NCI-H2171 treated with DMSO at 0.1 percent for 48 hours (cell line): ENCODE measurements around the gene DCAKD.

ENCODE experiments used
- DNase-seq: peaks from one replicate; lab custom pipeline; 2025; lab: John Stamatoyannopoulos, UW

Gene DCAKD

DNA sequence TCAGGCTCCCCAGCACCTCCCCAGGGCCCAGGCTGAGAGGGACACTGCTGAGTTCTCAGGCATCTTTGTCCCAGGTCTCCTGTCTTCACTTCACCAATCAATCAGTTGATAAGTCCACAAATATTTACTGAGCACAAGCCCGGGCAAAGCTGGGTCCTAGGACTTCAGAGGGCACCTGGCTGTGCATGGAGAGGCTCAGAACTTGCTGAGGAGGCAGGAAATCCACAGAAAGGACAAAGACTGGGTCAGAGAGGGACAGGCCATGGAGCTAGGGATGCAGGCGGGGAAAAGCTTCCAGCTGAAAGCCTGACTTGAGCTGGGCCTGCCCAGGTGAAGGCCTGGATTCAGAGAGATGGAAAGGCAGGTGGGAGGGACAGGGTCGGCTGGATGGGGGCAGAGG lies 50.1 kb downstream of the DCAKD start:
- DNase-seq = no peak

DNA sequence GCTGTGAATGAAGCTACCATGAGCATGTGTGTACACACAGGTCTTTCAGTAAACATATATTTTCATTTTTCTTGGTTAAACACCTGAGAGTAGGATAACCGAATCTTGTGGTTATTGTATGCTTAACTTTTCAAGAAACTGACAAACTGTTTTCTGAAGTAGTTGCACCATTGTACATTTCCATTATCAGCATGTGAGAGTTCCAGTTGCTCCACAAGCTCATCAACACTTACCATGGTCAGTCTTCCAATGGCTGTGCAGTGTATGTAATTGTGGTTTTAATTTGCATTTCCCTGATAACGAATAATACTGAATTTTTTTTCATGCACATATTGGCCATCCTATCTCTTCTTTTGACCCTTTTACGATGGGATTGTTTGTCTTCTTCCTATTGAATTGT lies 52.0 kb downstream of the DCAKD start:
- no peak for DNase-seq

DNA sequence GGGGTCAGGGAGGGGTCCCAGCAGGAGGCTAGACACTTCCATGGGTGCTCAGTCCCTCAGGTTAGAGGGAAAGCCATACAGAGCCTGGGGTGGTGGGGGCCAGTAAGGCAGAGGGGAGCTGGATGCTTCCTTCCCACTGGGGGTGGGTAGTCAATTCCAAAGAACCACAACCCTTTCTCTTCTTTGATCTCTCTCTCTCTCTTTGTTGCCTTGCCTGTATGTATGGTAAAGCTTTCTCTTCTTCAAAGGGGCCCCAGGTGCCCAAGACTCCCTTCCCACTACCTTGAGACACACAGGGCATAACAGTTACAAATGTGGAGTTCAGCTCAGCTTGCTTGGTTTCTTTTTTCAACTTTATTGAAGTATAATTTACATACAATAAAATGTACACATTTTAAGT lies 52.8 kb downstream of the DCAKD start:
- DNase-seq = no peak

DNA sequence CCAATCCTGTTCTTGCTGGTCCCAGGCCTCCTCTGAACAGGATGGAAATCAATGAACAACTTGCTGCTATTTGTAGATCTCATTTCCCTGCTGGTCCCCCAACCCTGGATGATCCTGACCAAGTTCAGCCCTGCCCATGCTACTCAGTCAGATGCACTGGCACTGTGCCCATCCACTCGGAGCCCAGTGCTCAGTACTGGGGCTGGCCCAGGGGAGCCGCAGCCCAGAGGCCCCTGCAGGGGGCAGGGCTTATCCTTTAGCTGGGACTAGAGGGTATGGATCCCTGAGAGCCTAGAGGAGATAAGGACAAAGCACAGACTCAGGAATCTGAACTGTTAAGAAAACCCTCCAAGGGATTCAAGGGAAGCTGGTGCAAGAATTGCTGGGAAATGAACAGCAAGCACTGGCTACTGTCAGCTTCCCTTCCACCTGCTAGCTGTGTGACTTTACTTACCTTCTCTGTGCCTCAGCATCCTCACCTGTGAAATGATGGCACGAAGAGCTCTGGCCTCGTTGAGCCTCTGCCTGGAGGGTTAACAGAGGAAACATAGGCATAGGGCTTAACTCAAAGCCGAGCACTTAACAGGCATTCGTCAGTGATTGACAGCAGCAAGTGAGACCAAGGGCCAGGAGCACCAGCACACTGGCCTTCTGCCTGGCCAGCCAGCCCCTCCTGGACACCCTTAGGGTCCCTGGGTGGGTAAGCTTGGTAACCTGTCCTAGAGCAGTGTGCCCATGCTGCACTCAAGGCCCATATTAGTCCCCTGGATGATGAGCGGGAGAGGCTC lies 53.5 kb downstream of the DCAKD start:
- DNase-seq = peak; percentile 52

DNA sequence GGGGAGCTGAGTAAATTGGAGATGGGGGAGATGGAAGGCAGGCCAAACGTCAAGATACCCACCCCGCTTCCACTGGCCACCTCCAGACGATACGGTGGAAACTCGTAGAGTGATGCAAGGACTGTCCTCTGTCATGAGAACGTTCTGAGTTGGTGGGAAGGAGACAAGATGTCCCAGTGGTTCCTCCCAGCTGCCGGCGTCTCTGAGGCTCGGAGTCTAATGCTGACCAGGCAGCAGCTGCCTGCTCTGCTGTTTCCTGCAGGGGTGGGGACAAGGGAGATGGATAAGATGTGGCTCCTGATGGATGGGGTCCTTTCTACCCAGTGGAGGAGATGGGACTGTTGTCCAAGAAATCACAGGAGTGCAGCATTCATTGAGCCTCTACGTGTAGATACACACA lies 55.1 kb downstream of the DCAKD start:
- no peak for DNase-seq

DNA sequence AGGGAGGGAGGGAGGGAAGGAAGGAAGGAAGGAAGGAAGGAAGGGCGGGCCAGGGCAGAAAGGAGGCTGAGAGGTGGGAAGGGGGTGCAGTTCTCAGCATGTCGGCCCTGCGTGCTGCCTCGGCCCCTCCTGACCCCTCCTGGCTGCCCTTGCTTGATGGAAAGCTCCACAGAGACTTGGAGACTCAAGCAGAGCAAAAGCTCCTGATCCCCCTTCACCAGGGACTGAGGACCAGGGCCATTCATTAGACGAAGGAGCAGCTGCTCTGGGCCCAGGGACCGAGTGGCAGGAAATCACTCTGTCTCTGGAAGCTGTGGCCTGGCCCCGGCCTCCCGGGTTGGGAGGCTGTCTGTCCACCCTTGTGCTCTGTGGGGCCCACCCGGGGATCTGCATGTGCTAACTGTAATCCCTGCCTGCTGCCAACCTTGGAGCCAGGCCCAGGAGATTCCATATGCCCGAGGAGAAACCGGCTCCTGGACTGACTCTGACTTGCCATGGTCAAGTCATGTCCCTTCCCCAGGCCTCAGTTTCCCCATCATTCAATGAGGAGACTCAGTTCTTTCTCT lies 55.9 kb downstream of the DCAKD start:
- DNase-seq = no peak

DNA sequence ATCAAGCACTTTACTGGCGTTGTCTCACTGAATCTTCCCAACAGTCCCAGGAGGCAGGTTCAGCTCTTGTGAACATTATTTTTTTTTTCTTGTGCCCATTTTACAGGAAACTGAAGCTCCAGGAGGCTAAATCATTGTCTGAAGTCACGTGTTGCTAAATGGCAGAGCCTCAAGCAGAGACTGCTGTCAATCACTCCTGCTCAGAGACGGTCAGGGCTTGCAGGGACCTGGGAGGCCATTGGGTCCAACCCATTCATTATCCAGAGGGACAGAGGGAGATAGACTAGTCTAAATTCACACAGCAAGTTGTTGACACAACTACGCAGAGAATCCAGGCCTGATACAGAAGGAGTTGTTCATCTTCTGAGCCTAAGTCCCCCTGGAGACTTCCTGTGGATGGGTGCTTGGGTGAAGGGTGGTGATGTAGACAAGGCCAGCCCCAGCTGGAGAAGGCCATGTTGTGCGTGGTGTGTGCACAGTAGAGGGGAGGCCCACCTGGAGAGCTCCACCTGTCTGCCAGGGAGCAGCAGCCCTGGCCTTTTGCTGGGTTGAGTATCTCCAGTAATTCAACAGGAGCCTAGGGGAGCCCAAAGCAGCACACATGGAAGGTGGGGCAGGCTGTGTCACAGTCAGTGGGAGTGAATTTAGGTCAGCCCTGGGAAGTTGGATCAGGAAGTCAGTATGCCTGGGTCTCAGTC lies 59.0 kb downstream of the DCAKD start:
- peak; percentile 18 for DNase-seq

DNA sequence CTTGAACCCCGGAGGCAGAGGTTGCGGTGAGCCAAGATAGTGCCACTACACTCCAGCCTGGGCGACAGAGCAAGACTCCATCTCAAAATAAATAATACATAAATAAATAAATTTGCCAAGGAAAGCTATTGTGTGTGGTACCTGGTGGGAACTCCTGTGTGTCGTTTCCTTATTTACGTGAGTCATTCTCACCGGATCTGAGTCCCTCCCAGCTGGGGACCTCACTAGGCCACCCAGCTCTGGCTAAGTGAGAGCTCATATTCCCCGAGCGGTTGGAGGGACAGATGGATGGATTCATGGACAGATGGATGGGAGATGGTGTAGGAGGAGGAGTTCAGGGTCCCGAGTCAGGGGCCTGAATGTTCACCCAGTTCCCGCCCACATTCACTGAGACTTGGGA lies 60.4 kb downstream of the DCAKD start:
- DNase-seq = peak; percentile 75

DNA sequence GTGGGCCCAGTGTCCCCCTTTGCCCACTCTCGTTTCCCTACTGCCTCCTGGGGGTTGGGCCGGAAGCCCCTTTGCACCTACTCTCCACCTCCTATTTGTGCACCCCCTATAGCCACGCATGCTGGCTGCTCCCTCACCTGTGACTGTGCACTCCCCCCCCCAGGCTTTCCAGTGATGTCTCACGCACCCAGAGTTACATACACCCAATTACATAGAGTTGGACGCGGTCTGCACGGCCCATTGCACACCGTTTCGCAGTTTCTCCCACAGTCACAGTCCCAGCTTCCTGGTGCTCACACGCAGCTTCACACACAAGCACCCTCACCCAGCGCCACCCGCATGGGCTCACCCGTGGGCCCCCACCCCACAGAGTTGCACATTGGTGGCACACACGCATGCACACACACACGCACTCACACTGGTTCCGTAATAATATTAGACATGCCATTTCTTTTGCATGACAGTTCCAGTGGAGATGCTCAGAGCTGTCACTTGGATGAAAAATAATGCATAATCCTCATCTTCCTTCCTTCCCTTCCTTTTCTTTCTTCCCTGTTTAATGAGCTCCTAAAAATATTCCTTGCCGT lies 61.8 kb downstream of the DCAKD start:
- no peak for DNase-seq

DNA sequence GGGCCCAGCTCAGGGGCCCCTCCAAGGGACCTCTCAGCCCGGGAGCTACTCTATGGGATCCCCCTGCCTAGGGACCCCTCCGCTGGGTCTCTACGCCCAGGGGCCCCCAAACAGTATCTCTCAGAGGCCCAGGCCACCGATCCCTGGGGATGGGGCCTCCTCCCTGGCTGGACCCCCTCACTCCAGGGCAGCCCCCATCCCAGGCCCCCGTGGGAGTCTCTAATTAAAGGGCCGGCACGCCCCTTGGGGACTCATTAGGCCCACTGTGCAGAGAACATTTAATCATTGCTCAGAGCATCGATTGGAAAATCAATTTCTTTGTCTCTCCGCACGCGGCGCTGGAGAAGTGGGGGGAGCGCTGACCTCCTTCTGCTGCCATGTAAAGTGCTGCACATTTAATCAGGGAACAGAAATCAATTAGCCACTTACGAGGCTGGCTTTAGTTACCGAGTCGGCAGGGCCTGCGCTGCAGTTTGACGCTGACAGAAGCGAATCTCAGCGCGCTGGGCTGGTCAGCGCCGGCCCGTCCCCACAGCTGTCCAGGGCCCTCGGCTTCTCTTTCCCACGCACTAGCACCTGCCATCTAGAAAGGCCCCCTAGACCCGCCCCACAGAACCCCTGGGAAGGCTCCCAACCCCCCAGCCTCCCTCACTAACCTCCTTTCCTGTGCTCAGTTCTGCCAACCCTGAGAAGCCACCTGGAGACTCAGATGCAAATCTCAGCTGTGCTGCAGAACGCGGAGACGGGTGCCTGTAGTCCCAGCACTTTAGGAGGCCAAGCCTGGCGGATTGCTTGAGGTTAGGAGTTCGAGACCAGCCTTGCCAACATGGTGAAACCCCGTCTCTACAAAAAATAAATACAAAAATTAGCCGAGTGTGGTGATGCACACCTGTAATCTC lies 63.1 kb downstream of the DCAKD start:
- no peak for DNase-seq

DNA sequence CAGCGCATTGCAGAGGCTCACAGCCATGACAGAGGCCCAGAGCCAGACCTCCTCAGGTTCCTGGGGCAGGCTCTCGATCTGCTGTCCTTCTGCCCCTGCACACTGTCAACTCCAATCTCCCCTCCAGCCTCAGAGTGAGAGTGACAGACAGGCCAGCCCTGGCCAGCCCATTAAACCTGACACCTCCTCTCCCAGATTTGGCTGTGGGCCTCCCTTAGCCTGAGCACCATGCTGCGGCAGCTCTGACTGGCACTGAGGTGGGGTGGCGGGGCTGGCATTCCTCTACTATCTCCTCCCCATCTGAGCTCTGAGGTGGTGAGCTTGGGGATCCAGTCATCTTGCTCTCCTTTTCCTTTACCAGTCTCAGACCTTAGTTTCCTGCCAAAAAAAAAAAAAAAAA lies 67.9 kb downstream of the DCAKD start:
- no peak for DNase-seq

DNA sequence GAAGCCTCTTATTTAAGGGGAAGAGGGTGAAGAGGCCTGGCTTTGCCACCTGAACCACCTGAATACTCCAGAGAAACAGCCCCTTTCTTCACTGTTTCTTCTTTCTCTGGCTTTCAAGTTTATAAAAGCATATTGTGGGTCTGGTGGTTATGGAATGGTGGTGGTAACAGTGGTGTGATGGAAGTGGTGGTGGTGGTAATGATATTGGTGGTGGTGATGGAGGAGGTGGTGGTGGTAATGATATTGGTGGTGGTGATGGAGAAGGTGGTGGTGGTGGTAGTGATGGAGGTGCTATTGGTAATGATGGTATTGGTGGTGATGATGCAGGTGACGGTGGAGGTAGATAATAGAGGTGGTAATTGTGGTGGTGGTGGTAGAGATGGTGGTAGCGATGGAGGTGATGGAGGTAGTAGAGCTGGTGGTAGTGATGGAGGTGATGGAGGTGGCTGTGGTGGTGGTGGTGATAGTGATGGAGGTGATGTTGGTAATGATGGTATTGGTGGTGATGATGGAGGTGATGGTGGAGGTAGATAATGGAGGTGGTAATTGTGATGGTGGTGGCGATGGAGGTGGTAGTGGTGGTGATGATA lies 69.2 kb downstream of the DCAKD start:
- DNase-seq = no peak

DNA sequence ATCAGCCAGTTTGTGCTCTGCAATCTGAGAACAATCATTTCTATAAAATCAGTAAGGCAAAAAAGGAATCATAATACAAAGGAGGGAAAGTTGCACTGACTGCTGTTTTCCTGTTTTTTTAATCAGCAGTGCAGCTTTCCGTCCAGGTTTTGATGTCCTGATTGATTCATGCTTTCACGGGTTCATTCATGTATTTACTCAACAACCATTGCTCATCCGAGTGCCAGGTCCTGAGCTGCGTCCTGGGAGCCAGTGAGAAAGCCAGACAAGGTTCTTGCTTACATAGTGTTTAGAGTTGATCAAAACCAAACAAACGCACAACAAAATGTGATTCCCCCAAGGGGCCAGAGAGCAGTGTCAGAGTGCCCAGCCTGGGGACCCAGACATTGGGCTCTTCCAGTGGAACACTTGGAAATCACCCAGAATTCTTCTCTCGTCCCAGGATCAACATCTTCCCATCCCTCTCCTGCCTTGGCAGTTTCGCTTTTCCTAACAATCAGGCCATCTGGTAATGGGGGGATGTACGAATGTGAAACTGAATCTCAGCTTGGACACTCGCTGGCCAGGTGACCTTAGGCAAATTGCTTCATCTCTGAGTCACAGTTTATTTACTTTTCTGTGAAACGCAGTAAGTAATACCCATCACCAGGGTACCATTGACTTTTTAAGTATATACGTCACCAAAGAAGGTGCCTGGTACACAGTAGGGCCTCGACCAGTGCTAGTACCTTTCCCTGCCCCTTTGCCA lies 70.0 kb downstream of the DCAKD start:
- DNase-seq = no peak

DNA sequence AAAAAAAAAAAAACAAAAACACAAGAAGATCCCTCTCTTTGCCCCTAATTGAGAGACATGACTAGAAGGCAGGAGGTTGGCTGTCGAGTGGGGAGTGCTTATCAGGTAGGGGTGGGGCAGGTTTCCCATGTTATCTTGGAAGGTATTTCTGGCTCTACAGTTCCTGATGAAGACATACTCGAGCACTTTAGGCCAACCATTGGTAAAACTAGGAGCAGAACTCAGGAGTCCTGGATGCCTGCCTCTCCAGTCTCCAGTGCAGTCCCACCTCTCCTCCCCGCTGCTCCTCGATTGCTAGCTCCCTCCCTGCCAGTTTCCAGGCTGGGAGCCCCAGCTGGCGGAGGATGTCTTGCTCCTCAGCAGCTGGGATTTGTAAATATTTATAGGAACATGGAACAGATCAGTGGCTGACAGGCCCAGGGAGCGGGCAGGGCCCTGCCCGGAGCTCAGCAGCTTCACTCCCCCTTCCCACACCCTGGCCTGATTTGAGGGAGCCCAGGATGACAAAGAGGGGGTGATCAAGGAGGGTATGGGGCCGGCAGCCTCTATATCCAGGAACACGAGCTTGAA lies 71.9 kb downstream of the DCAKD start:
- DNase-seq = peak; percentile 82

DNA sequence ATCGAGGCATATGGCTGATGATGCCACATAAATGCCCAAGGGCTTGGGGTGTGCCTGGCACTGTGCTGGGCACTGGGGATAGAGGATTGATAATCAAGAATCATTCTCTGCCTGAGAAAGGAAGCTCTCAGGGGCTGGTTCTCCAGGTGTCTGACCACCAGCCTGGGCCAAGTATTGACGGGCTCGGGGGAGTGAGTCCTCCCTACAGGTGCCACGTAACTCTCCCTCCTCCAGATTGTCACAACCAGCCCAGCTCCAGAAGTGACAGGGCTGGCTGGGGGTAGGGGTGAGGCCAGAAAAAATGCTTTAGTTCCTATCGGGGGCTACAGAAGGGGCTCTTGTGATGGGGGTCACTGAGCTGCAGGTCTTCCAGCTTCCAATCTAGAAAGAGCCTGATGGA lies 72.6 kb downstream of the DCAKD start:
- DNase-seq = no peak

DNA sequence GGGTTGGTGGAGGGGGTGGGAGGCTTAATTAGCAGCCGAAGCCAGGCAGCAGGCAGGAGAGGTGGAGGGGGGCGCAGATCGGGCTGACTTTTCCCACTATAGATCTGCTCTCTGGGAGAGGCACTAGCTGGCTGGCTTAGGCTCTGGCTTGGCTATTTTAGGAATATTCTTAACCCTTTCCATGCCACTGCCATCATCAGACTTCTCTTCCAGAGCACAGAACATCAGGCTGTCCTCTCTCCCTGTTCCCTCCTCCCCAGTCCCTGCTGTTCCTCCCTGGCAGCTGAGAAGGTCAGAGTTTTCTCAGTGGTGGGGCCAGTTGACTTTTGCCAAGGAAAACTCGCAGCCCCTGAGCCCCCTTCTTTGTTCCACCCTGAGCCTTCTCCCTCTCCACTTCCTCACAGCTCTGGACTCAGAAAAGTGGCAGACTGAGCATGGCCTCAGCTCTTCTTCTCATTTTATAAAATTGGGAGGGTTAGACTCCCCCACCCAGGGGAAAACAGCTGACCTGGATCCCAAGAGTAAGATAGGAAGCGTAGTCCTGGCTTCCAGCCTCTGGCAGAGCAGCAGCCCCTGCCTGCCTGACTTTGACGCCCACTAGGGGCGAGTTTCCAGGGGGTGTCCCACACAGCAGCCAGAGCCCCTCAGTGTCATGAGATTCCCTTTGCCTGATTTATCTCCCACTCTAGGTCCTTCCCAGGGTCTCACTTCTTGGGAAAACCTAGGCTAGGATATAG lies 73.5 kb downstream of the DCAKD start:
- peak; percentile 18 for DNase-seq

DNA sequence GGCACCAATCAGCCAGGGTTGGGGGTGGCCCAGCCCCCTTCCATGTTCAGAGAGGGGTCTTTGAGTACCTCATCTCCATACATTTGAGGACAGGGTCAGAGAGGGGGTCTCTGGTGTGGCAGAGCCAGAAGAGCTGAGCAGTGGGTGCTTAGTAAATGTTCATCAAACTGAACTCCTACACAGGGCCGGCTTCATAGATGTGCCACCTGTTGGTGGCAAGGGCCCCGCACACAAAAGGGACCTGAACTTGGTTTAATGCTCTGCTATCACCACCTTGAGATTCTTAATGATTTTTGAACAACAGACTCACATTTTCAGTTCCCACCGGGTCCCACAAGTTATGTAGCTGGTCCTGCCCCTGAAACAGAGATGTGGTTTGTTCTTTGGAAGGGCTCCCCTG lies 74.4 kb downstream of the DCAKD start:
- no peak for DNase-seq

DNA sequence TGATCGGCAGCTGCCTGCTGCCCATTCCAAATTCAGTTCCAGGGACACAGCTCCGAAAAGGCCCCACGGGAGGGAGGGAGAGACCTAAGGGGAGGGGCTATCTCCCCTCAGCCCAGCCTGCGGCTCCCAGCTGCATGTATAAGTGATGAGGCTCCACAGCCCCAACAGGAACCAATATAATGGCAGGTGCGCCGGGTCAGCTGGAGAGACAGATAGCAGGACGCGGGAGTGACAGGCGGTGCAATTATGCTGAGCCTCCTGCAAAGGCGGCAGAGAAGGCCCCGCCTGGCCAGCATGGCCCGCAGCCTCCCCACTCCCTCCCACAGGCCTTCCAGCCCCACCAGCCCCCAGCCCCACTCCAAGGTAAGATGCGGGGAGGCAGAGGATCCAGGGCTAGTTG lies 75.2 kb downstream of the DCAKD start:
- no peak for DNase-seq
